Measurements from ENCODE around the gene ARMC12. TPM values are rescaled to one million over a fixed set of nuclear protein-coding genes. Genes with fewer than 3 reads are reported as not detected.
A peak's percentile ranks its signal among the peaks of the same experiment; 100 is the strongest.

Gene ARMC12
- total RNA-seq, 1 donor from 2014 or later: 1.9 TPM

- H3K9ac ChIP-seq: no peak overlapping the region
- no peak overlapping the region for H2AFZ ChIP-seq (replicated peaks)
- no peaks in the 10 kb centered on the region for H3K36me3 ChIP-seq
- H3K4me2 ChIP-seq: no peak overlapping the region
- no peaks in the 10 kb centered on the region for H3K4me1 ChIP-seq
- H3K4me1 Mint-ChIP-seq: peaks cover 7% of the 10 kb centered on the region
- peaks cover 12% of the 10 kb centered on the region for H3F3A ChIP-seq (ENCODE audit: low read depth)
- no peaks in the 10 kb centered on the region for H3K9me3 Mint-ChIP-seq
- H3K27me3 Mint-ChIP-seq (ENCODE audit: insufficient read depth, low read depth): peaks cover 17% of the 10 kb centered on the region
- no peak overlapping the region for H3K27ac ChIP-seq
- H3K79me2 ChIP-seq (ENCODE audit: low read depth): no peaks in the 10 kb centered on the region
- no peak for TF ChIP-seq EZH2 (IDR thresholded peaks at IDR 0.05)
- no peak for TF ChIP-seq CTCF (IDR thresholded peaks at IDR 0.05)
- no peak for TF ChIP-seq EZH2phosphoT487 (IDR thresholded peaks at IDR 0.05)
- DNase-seq (ENCODE audit: low spot score): no peak
- H3K4me3 Mint-ChIP-seq: no peak overlapping the region
- H3K4me3 ChIP-seq: no peak overlapping the region
- H3K27me3 ChIP-seq: peaks cover 18% of the 10 kb centered on the region
- no peaks in the 10 kb centered on the region for H3K9me3 ChIP-seq (ENCODE audit: low read depth)
- no peaks in the 10 kb centered on the region for H4K20me1 ChIP-seq (ENCODE audit: low read depth)
- no peak overlapping the region for H3K27ac Mint-ChIP-seq
- H3K36me3 Mint-ChIP-seq: no peaks in the 10 kb centered on the region
These were observed 37.4 kb downstream of the ARMC12 start for GRCh38 chr6:35774116-35774794.

GRCh38 chr6:35775031-35775430 is 38.2 kb downstream of the ARMC12 start:
- no peaks in the 10 kb centered on the region for H3K4me1 ChIP-seq
- TF ChIP-seq EZH2 (IDR thresholded peaks at IDR 0.05) (no peak), CTCF (IDR thresholded peaks at IDR 0.05) (no peak), EZH2phosphoT487 (IDR thresholded peaks at IDR 0.05) (no peak)
- peaks cover 18% of the 10 kb centered on the region for H3K27me3 Mint-ChIP-seq (ENCODE audit: insufficient read depth, low read depth)
- no peaks in the 10 kb centered on the region for H3K36me3 Mint-ChIP-seq
- H3F3A ChIP-seq (ENCODE audit: low read depth): peaks cover 12% of the 10 kb centered on the region
- H3K4me3 Mint-ChIP-seq: no peak overlapping the region
- peaks cover 18% of the 10 kb centered on the region for H3K27me3 ChIP-seq
- no peak overlapping the region for H3K4me3 ChIP-seq
- H3K79me2 ChIP-seq (ENCODE audit: low read depth): no peaks in the 10 kb centered on the region
- no peak overlapping the region for H3K27ac Mint-ChIP-seq
- no peaks in the 10 kb centered on the region for H3K9me3 ChIP-seq (ENCODE audit: low read depth)
- H3K9me3 Mint-ChIP-seq: no peaks in the 10 kb centered on the region
- no peak overlapping the region for H2AFZ ChIP-seq (replicated peaks)
- H4K20me1 ChIP-seq (ENCODE audit: low read depth): no peaks in the 10 kb centered on the region
- peaks cover 7% of the 10 kb centered on the region for H3K4me1 Mint-ChIP-seq
- DNase-seq (ENCODE audit: low spot score): no peak
- H3K9ac ChIP-seq: no peak overlapping the region
- no peak overlapping the region for H3K4me2 ChIP-seq
- H3K27ac ChIP-seq: no peak overlapping the region
- no peaks in the 10 kb centered on the region for H3K36me3 ChIP-seq

GRCh38 chr6:35776364-35777215 is 39.8 kb downstream of the ARMC12 start, which contains the start of gene CLPSL2:
CLPSL2 (plus strand) TSS chr6:35776598; CDS start chr6:35776619, 21 bp downstream.
- peaks cover 18% of the 10 kb centered on the region for H3K27me3 Mint-ChIP-seq (ENCODE audit: insufficient read depth, low read depth)
- H2AFZ ChIP-seq (replicated peaks): peak within 1 kb of the TSS; percentile 96
- H3K36me3 Mint-ChIP-seq: no peaks in the 10 kb centered on the region
- H3K9me3 ChIP-seq (ENCODE audit: low read depth): no peaks in the 10 kb centered on the region
- H3K27me3 ChIP-seq: peaks cover 18% of the 10 kb centered on the region
- no peaks in the 10 kb centered on the region for H4K20me1 ChIP-seq (ENCODE audit: low read depth)
- H3K4me3 Mint-ChIP-seq: peak within 1 kb of the TSS; percentile 81
- DNase-seq (ENCODE audit: low spot score): peak; percentile 71
- H3F3A ChIP-seq (ENCODE audit: low read depth): peaks cover 12% of the 10 kb centered on the region
- TF ChIP-seq CTCF (IDR thresholded peaks at IDR 0.05) (peak; percentile 24), EZH2phosphoT487 (IDR thresholded peaks at IDR 0.05) (no peak)
- H3K4me1 Mint-ChIP-seq: peaks cover 7% of the 10 kb centered on the region
- H3K79me2 ChIP-seq (ENCODE audit: low read depth): no peaks in the 10 kb centered on the region
- H3K9me3 Mint-ChIP-seq: no peaks in the 10 kb centered on the region
- no peak within 1 kb of the TSS for H3K9ac ChIP-seq
- no peaks in the 10 kb centered on the region for H3K36me3 ChIP-seq
- no peak within 1 kb of the TSS for H3K27ac ChIP-seq
- peak within 1 kb of the TSS; percentile 88 for H3K4me2 ChIP-seq
- H3K4me1 ChIP-seq: no peaks in the 10 kb centered on the region
- H3K27ac Mint-ChIP-seq: no peak within 1 kb of the TSS
- peak within 1 kb of the TSS; percentile 65 for H3K4me3 ChIP-seq

Measured in neural progenitor cell (in vitro differentiated cells).